B cell (primary cell): ENCODE results near the gene THADA.

Source experiments
- EZH2 ChIP-seq: IDR thresholded peaks from 2 replicates; pipeline ENCODE4 v1.6.1; 2012; ENCODE audit warnings: borderline replicate concordance, low read depth, mild to moderate bottlenecking, moderate library complexity, low read length; ENCODE audit not compliant: insufficient read depth, poor library complexity, severe bottlenecking
- TF ChIP-seq, protein P1 (sequence below): fragments of 200-600 bp; IDR thresholded peaks from one replicate; pipeline ENCODE4 v1.8.0; 2022; ENCODE audit warnings: antibody characterized with exemption, mild to moderate bottlenecking

DNA sequence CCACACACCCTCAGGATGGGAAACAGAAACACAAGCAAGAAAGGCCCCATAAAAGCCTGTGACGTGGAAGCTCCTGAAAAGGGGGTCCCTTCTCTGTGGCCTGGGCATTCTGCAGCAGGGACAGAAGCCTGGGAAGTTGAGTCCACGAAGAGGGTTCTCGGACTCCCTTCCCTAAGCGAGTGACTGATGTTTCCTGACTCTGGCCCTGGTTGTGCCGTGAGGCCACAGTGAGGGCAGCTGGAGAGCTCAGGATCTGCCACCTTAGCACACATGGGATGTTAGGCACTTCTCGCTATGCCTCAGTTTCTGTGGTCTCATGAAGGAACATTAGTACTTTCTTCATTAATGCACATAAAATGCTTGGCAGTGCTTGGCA lies 282.2 kb downstream of the THADA start:
- TF ChIP-seq, protein P1, sequence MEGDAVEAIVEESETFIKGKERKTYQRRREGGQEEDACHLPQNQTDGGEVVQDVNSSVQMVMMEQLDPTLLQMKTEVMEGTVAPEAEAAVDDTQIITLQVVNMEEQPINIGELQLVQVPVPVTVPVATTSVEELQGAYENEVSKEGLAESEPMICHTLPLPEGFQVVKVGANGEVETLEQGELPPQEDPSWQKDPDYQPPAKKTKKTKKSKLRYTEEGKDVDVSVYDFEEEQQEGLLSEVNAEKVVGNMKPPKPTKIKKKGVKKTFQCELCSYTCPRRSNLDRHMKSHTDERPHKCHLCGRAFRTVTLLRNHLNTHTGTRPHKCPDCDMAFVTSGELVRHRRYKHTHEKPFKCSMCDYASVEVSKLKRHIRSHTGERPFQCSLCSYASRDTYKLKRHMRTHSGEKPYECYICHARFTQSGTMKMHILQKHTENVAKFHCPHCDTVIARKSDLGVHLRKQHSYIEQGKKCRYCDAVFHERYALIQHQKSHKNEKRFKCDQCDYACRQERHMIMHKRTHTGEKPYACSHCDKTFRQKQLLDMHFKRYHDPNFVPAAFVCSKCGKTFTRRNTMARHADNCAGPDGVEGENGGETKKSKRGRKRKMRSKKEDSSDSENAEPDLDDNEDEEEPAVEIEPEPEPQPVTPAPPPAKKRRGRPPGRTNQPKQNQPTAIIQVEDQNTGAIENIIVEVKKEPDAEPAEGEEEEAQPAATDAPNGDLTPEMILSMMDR, result no peak
- TF ChIP-seq EZH2, result no peak
